Astrocyte (in vitro differentiated cells and primary cell): ENCODE measurements around the gene ALDOA. TPM values are rescaled to one million over a fixed set of nuclear protein-coding genes. Genes with fewer than 3 reads are reported as not detected.

Experiments used
- DNase-seq: peaks from one replicate; pipeline ENCODE4 v3.0.0-alpha.2; 2010; ENCODE audit warnings: low read depth
- FAIRE-seq: peaks from 2 replicates; lab custom pipeline; 2011; peaks lifted over from hg19 to GRCh38; lab: Jason Lieb, UNC
- H2AFZ ChIP-seq: 2 replicates; pipeline ENCODE4 v1.6.0; 2012; ENCODE audit warnings: low read depth, low read length, inconsistent platforms
- H3K27ac ChIP-seq: 2 replicates; pipeline ENCODE4 v1.5.1; 2011; ENCODE audit warnings: low read depth, low read length, inconsistent platforms
- H3K27me3 ChIP-seq: 2 replicates; pipeline ENCODE4 v1.6.0; 2011; ENCODE audit warnings: low read length, inconsistent platforms; ENCODE audit not compliant: insufficient read depth
- H3K36me3 ChIP-seq: 2 replicates; pipeline ENCODE4 v1.5.1; 2011; ENCODE audit warnings: low read length, inconsistent platforms; ENCODE audit not compliant: insufficient read depth
- H3K4me1 ChIP-seq: 2 replicates; pipeline ENCODE4 v1.5.1; 2011; ENCODE audit warnings: low read length, inconsistent platforms; ENCODE audit not compliant: insufficient read depth
- H3K4me2 ChIP-seq: 2 replicates; pipeline ENCODE4 v1.6.0; 2012; ENCODE audit warnings: low read length, inconsistent platforms
- H3K4me3 ChIP-seq: 2 replicates; pipeline ENCODE4 v1.5.1; 2011; ENCODE audit warnings: low read depth, mild to moderate bottlenecking, low read length, inconsistent platforms; ENCODE audit not compliant: insufficient read depth
- H3K79me2 ChIP-seq: 2 replicates; pipeline ENCODE4 v1.6.0; 2012; ENCODE audit warnings: mild to moderate bottlenecking, low read length, inconsistent platforms; ENCODE audit not compliant: insufficient read depth
- H3K9ac ChIP-seq: 2 replicates; pipeline ENCODE4 v1.6.0; 2012; ENCODE audit warnings: mild to moderate bottlenecking, low read length, inconsistent platforms
- H3K9me3 ChIP-seq: 2 replicates; pipeline ENCODE4 v1.5.1; 2012; ENCODE audit warnings: low read depth, mild to moderate bottlenecking, low read length, inconsistent platforms; ENCODE audit not compliant: insufficient read depth
- H4K20me1 ChIP-seq: 2 replicates; pipeline ENCODE4 v1.6.0; 2012; ENCODE audit warnings: low read length, inconsistent platforms; ENCODE audit not compliant: insufficient read depth
- H3K27ac Mint-ChIP-seq: one replicate; pipeline ENCODE4 v1.8.0; 2021; ENCODE audit warnings: mild to moderate bottlenecking, mixed read lengths; ENCODE audit not compliant: unreplicated experiment
- H3K27me3 Mint-ChIP-seq: one replicate; pipeline ENCODE4 v1.8.0; 2021; ENCODE audit warnings: low read depth, mixed read lengths; ENCODE audit not compliant: unreplicated experiment
- H3K36me3 Mint-ChIP-seq: one replicate; pipeline ENCODE4 v1.8.0; 2021; ENCODE audit warnings: low read depth, mixed read lengths; ENCODE audit not compliant: unreplicated experiment
- H3K4me1 Mint-ChIP-seq: one replicate; pipeline ENCODE4 v1.8.0; 2021; ENCODE audit warnings: low read depth, mixed read lengths; ENCODE audit not compliant: unreplicated experiment
- H3K4me3 Mint-ChIP-seq: one replicate; pipeline ENCODE4 v1.8.0; 2021; ENCODE audit warnings: mild to moderate bottlenecking, moderate library complexity, mixed read lengths; ENCODE audit not compliant: unreplicated experiment
- H3K9me3 Mint-ChIP-seq: one replicate; pipeline ENCODE4 v1.8.0; 2021; ENCODE audit warnings: mild to moderate bottlenecking, mixed read lengths; ENCODE audit not compliant: unreplicated experiment
- EZH2 ChIP-seq: IDR thresholded peaks from 2 replicates; pipeline ENCODE4 v1.6.1; 2012; ENCODE audit warnings: mild to moderate bottlenecking, low read length, inconsistent platforms; ENCODE audit not compliant: insufficient read depth
- total RNA-seq: library from RNA; stranded (reverse); gene quantifications from 2 replicates; pipeline ENCODE4 v1.2.1, GENCODE V29; 2021
- TF ChIP-seq, protein P1 (sequence below): IDR thresholded peaks from 2 replicates; pipeline ENCODE4 v1.5.1; 2011; ENCODE audit warnings: low read depth, mild to moderate bottlenecking, inconsistent platforms, low read length, moderate library complexity; ENCODE audit not compliant: insufficient read depth

ALDOA gene
- total RNA-seq, 1 donor from 2014 or later, result 1,795 TPM

DNA sequence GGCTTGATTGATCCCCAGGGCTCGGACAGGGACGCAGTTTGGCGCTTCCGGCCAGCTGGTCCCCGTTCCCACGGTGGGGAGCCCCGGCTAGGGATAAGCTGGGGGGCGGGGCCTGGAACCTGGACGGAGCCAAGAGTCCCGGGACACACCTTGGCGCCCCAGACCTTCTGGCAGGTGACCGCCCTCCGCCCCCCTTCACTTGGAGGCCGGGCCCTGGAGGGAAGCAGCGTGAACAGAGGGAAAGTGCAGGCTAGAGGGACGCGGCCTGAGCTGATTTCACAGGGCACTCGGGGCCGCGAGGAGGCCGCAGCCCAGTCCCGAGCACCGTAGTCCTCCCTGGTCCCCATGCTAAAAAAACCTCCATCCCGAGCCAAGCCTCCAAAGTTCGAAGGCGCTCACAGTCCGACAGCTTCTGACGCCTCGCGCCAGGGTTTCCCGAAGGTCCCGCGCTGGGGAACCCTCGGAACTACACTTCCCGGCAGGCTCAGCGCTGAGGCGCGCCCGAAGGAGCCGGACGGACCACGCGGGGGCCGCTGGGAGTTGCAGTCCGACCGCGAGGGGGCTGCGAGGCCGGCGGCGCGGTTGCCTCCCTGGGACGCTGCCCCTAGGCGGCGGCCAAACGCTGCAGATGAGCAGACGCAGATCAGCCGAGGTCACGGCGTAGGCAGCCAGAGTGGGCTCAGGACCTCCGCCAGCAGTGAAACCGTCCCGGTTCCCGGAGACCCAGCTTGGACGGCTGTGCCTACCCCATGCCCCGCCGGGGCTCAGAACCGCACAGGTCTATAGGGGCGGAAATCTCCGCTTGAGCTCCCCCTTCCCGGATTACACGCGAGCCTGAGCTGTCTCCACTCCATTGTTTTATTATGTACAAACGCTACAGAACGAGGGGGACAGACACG, 26.2 kb downstream of the ALDOA start, which contains the start of gene TBX6:
Gene TBX6, minus strand, starts transcription at position 451 of the 899 bp plus-strand sequence. CDS start 731 bp downstream, outside the sequence.
- peaks cover 3% of the 10 kb centered on the region for H3K79me2 ChIP-seq
- H3K9ac ChIP-seq, result peak within 1 kb of the TSS; percentile 72
- peak within 1 kb of the TSS; percentile 87 for H2AFZ ChIP-seq
- peak within 1 kb of the TSS; percentile 58 for H3K4me3 ChIP-seq
- H3K36me3 ChIP-seq, result no peaks in the 10 kb centered on the region
- peaks cover 26% of the 10 kb centered on the region for H3K4me1 ChIP-seq
- peak within 1 kb of the TSS; percentile 93 for H3K4me2 ChIP-seq
- H3K27me3 ChIP-seq, result no peaks in the 10 kb centered on the region
- DNase-seq, result peak; percentile 65
- peaks cover 2% of the 10 kb centered on the region for H3K9me3 ChIP-seq
- peaks cover 14% of the 10 kb centered on the region for H3K4me1 Mint-ChIP-seq
- H4K20me1 ChIP-seq, result no peaks in the 10 kb centered on the region
- no peak within 1 kb of the TSS for H3K27ac Mint-ChIP-seq
- FAIRE-seq, result no peak
- no peaks in the 10 kb centered on the region for H3K27me3 Mint-ChIP-seq
- peaks cover 2% of the 10 kb centered on the region for H3K9me3 Mint-ChIP-seq
- peaks cover 12% of the 10 kb centered on the region for H3K36me3 Mint-ChIP-seq
- no peak within 1 kb of the TSS for H3K27ac ChIP-seq
- TF ChIP-seq, protein P1, sequence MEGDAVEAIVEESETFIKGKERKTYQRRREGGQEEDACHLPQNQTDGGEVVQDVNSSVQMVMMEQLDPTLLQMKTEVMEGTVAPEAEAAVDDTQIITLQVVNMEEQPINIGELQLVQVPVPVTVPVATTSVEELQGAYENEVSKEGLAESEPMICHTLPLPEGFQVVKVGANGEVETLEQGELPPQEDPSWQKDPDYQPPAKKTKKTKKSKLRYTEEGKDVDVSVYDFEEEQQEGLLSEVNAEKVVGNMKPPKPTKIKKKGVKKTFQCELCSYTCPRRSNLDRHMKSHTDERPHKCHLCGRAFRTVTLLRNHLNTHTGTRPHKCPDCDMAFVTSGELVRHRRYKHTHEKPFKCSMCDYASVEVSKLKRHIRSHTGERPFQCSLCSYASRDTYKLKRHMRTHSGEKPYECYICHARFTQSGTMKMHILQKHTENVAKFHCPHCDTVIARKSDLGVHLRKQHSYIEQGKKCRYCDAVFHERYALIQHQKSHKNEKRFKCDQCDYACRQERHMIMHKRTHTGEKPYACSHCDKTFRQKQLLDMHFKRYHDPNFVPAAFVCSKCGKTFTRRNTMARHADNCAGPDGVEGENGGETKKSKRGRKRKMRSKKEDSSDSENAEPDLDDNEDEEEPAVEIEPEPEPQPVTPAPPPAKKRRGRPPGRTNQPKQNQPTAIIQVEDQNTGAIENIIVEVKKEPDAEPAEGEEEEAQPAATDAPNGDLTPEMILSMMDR, result peak; percentile 36
- TF ChIP-seq EZH2, result no peak
- H3K4me3 Mint-ChIP-seq, result peak within 1 kb of the TSS; percentile 81

DNA sequence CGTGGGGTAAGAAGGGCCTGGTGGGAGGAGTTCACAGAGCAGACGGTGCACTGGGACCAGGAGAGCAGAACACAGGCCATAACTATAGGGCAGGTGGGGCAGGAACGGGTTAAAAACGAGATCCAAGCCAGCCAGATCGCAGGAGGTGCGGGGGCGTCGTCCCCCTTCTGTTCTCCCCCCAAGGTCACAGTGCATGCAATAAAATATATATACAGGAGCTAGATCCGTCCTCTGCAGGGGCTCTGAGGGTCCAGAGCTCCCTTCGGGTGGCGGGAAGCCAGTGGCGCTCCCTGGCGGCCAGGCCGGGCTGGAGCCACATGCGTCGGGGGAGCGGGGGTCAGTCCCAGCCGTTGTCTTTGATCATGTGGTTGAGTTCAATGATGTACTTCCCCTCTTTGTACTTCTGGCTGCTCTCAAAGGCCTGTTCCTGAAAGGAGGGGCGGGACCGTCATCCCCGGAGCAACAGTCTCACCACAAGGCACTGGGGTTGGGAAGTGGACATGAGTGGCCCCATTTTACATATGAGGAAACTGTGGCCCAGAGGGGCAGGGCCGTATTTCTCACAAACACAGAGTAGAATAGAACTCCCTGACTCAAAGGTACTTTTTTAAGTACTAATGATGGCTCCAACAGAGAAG, 26.9 kb downstream of the ALDOA start:
- H3K4me3 Mint-ChIP-seq, result peak overlapping the region; percentile 81
- peak overlapping the region; percentile 79 for H2AFZ ChIP-seq
- peak overlapping the region; percentile 93 for H3K4me2 ChIP-seq
- peaks cover 14% of the 10 kb centered on the region for H3K4me1 Mint-ChIP-seq
- peaks cover 6% of the 10 kb centered on the region for H3K9me3 Mint-ChIP-seq
- peak overlapping the region; percentile 72 for H3K9ac ChIP-seq
- H3K27me3 Mint-ChIP-seq, result no peaks in the 10 kb centered on the region
- peaks cover 3% of the 10 kb centered on the region for H3K79me2 ChIP-seq
- no peak overlapping the region for H3K27ac Mint-ChIP-seq
- H3K4me1 ChIP-seq, result peaks cover 26% of the 10 kb centered on the region
- no peaks in the 10 kb centered on the region for H3K27me3 ChIP-seq
- no peak for FAIRE-seq
- H3K36me3 Mint-ChIP-seq, result peaks cover 4% of the 10 kb centered on the region
- H3K36me3 ChIP-seq, result no peaks in the 10 kb centered on the region
- TF ChIP-seq, protein P1, result peak; percentile 41
- no peak for TF ChIP-seq EZH2
- H3K4me3 ChIP-seq, result peak overlapping the region; percentile 58
- H3K9me3 ChIP-seq, result peaks cover 4% of the 10 kb centered on the region
- peak; percentile 45 for DNase-seq
- no peak overlapping the region for H3K27ac ChIP-seq
- H4K20me1 ChIP-seq, result no peaks in the 10 kb centered on the region
